ENCODE data around the gene WAC.
"Not testable (repeated sequence)": the region's sequence is repeated elsewhere in the genome, so short reads cannot be mapped to it uniquely, and the experiment has no call there.

The WAC gene

GRCh38 chr10:28640551-28640950, 107.6 kb downstream of the WAC start:
- no peak overlapping the region for H3K4me3 ChIP-seq (ENCODE audit: low read depth, low read length)
- in situ Hi-C loops (cut with HindIII; ENCODE audit: low sequenced_read_pairs): loop anchor here (10.0 kb wide), 1 partner anchor 804 kb away; no protein-coding TSS in a partner anchor
- DNase-seq (ENCODE audit: low read depth): no peak
- no peak for TF ChIP-seq CTCF (IDR thresholded peaks at IDR 0.05; ENCODE audit: low read depth, low read length, missing control alignments)

- in situ Hi-C loops (cut with HindIII; ENCODE audit: low sequenced_read_pairs): loop anchor here (10.0 kb wide), 1 partner anchor 800 kb away; no protein-coding TSS in a partner anchor
- TF ChIP-seq CTCF (IDR thresholded peaks at IDR 0.05; ENCODE audit: low read depth, low read length, missing control alignments): no peak
- no peak overlapping the region for H3K4me3 ChIP-seq (ENCODE audit: low read depth, low read length)
- no peak for DNase-seq (ENCODE audit: low read depth)
Measured at GRCh38 chr10:28644647-28645046, 111.7 kb downstream of the WAC start.

GRCh38 chr10:28652106-28652505, 119.2 kb downstream of the WAC start:
- no peak for DNase-seq (ENCODE audit: low read depth)
- no peak for TF ChIP-seq CTCF (IDR thresholded peaks at IDR 0.05; ENCODE audit: low read depth, low read length, missing control alignments)
- H3K4me3 ChIP-seq (ENCODE audit: low read depth, low read length): no peak overlapping the region
- in situ Hi-C loops (cut with HindIII; ENCODE audit: low sequenced_read_pairs): no loop called here

GRCh38 chr10:28652703-28653102, 119.8 kb downstream of the WAC start:
- TF ChIP-seq CTCF (IDR thresholded peaks at IDR 0.05; ENCODE audit: low read depth, low read length, missing control alignments): no peak
- DNase-seq (ENCODE audit: low read depth): no peak
- in situ Hi-C loops (cut with HindIII; ENCODE audit: low sequenced_read_pairs): no loop called here
- H3K4me3 ChIP-seq (ENCODE audit: low read depth, low read length): no peak overlapping the region

- in situ Hi-C loops (cut with HindIII; ENCODE audit: low sequenced_read_pairs); H3K4me3 ChIP-seq (ENCODE audit: low read depth, low read length); DNase-seq (ENCODE audit: low read depth): not testable (repeated sequence)
Measured at GRCh38 chr10:28658824-28659223, 125.9 kb downstream of the WAC start.

GRCh38 chr10:28661035-28661434, 128.1 kb downstream of the WAC start:
- in situ Hi-C loops (cut with HindIII; ENCODE audit: low sequenced_read_pairs): no loop called here
- TF ChIP-seq CTCF (IDR thresholded peaks at IDR 0.05; ENCODE audit: low read depth, low read length, missing control alignments): no peak
- DNase-seq (ENCODE audit: low read depth): peak; percentile 45
- no peak overlapping the region for H3K4me3 ChIP-seq (ENCODE audit: low read depth, low read length)

- TF ChIP-seq CTCF (IDR thresholded peaks at IDR 0.05; ENCODE audit: low read depth, low read length, missing control alignments): peak; percentile 99
- no peak overlapping the region for H3K4me3 ChIP-seq (ENCODE audit: low read depth, low read length)
- peak; percentile 77 for DNase-seq (ENCODE audit: low read depth)
- in situ Hi-C loops (cut with HindIII; ENCODE audit: low sequenced_read_pairs): no loop called here
Measured at GRCh38 chr10:28663576-28664368, 130.9 kb downstream of the WAC start.
